Measurements from ENCODE around the gene NFIC.
"Not testable (repeated sequence)": the region's sequence is repeated elsewhere in the genome, so short reads cannot be mapped to it uniquely, and the experiment has no call there.

The NFIC gene

GRCh38 chr19:3396881-3397265, 30.5 kb downstream of the NFIC start:
- TF ChIP-seq CTCF (conservative IDR thresholded peaks at IDR 0.05; ENCODE audit: low read depth), result no peak
- DNase-seq (ENCODE audit: low spot score), result no peak
- CTCF ChIA-PET, result no interaction called here
- H3K27ac ChIP-seq, result peak overlapping the region; percentile 87
- POLR2A ChIA-PET (ENCODE audit: low non-redundant PET), result interaction anchor here (0.5 kb wide), 1 partner anchor 335 kb away, joined by 3 read pairs; no protein-coding TSS in a partner anchor

GRCh38 chr19:3397266-3398022, 31.1 kb downstream of the NFIC start:
- DNase-seq (ENCODE audit: low spot score), result peak; percentile 13
- ChIA-PET CTCF (no interaction called here), POLR2A (ENCODE audit: low non-redundant PET) (interaction anchor here (0.5 kb wide), 1 partner anchor 336 kb away, joined by 3 read pairs; no protein-coding TSS in a partner anchor)
- peak overlapping the region; percentile 87 for H3K27ac ChIP-seq
- TF ChIP-seq CTCF (conservative IDR thresholded peaks at IDR 0.05; ENCODE audit: low read depth), result no peak

- TF ChIP-seq CTCF (conservative IDR thresholded peaks at IDR 0.05; ENCODE audit: low read depth), result no peak
- CTCF ChIA-PET, result no interaction called here
- peak overlapping the region; percentile 87 for H3K27ac ChIP-seq
- POLR2A ChIA-PET (ENCODE audit: low non-redundant PET), result interaction anchor here (0.6 kb wide), 2 partner anchors 26 to 1306 kb away, joined by 3 to 5 read pairs; no protein-coding TSS in a partner anchor
- DNase-seq (ENCODE audit: low spot score), result no peak
Measured at GRCh38 chr19:3398114-3398899, 31.9 kb downstream of the NFIC start.

GRCh38 chr19:3398900-3399278, 32.5 kb downstream of the NFIC start:
- no peak for TF ChIP-seq CTCF (conservative IDR thresholded peaks at IDR 0.05; ENCODE audit: low read depth)
- H3K27ac ChIP-seq, result peak overlapping the region; percentile 87
- ChIA-PET POLR2A (ENCODE audit: low non-redundant PET) (interaction anchor here (0.6 kb wide), 2 partner anchors 27 to 1307 kb away, joined by 3 to 5 read pairs; no protein-coding TSS in a partner anchor), CTCF (no interaction called here)
- no peak for DNase-seq (ENCODE audit: low spot score)

GRCh38 chr19:3399311-3399710, 32.9 kb downstream of the NFIC start:
- POLR2A ChIA-PET (ENCODE audit: low non-redundant PET); CTCF ChIA-PET; DNase-seq (ENCODE audit: low spot score): not testable (repeated sequence)
- H3K27ac ChIP-seq, result peak overlapping the region; percentile 87

GRCh38 chr19:3401004-3401768, 34.8 kb downstream of the NFIC start:
- TF ChIP-seq CTCF (conservative IDR thresholded peaks at IDR 0.05; ENCODE audit: low read depth), result no peak
- POLR2A ChIA-PET (ENCODE audit: low non-redundant PET), result no interaction called here
- peak overlapping the region; percentile 87 for H3K27ac ChIP-seq
- DNase-seq (ENCODE audit: low spot score), result no peak
- CTCF ChIA-PET, result interaction anchor here (0.7 kb wide), 1 partner anchor 15 kb away, joined by 3 read pairs; no protein-coding TSS in a partner anchor

All from RWPE1 (cell line).